Activated T-cell treated with anti-CD3 and anti-CD28 coated beads, Interleukin-2, amount 50 U/mL, for 72 hours (primary cell): ENCODE data around the gene UAP1L1. TPM values are rescaled to one million over a fixed set of nuclear protein-coding genes. Genes with fewer than 3 reads are reported as not detected.
A peak's percentile ranks its signal among the peaks of the same experiment; 100 is the strongest.

ENCODE experiments used
- ATAC-seq, 2 donors: fragments of 150-1000 bp; cut with Tn5 transposase; replicated peaks in 1 of 2; 2 replicates each; pipeline ENCODE4 v1.10.0; 2021; ENCODE audit warnings: moderate library complexity in 2 of 2, mild to moderate bottlenecking in 1 of 2
- DNase-seq, 2 donors: peaks; one replicate each; pipeline ENCODE4 v3.0.0; 2021 to 2022; ENCODE audit warnings: mixed read lengths in 1 of 2
- H3K27ac Mint-ChIP-seq: one replicate; pipeline ENCODE4 v1.8.0; 2022; ENCODE audit warnings: mild to moderate bottlenecking, moderate library complexity, mixed read lengths
- H3K27me3 Mint-ChIP-seq: one replicate; pipeline ENCODE4 v1.8.0; 2022; ENCODE audit warnings: low read depth, mixed read lengths
- H3K36me3 Mint-ChIP-seq, 2 donors: one replicate each; pipeline ENCODE4 v1.8.0; 2022; ENCODE audit warnings: mixed read lengths in 2 of 2, mild to moderate bottlenecking in 1 of 2; ENCODE audit not compliant: insufficient read depth in 2 of 2
- H3K4me1 Mint-ChIP-seq: one replicate; pipeline ENCODE4 v1.8.0; 2022; ENCODE audit warnings: low read depth, mixed read lengths
- H3K4me3 Mint-ChIP-seq, 2 donors: one replicate each; pipeline ENCODE4 v1.8.0; 2022; ENCODE audit warnings: mild to moderate bottlenecking in 2 of 2, mixed read lengths in 2 of 2, moderate library complexity in 2 of 2
- H3K9me3 Mint-ChIP-seq, 2 donors: one replicate each; pipeline ENCODE4 v1.8.0; 2022; ENCODE audit warnings: mixed read lengths in 2 of 2
- total RNA-seq, 2 donors: library from RNA; stranded (reverse); gene quantifications; one replicate each; pipeline ENCODE4 v1.2.3, GENCODE V29; 2022

Gene UAP1L1
- total RNA-seq, 2 donors from 2014 or later: 13.6 to 14.3 TPM

GRCh38 chr9:137128158-137128861 is 51.0 kb downstream of the UAP1L1 start:
- peak overlapping the region; percentile 92 to 97 for H3K4me3 Mint-ChIP-seq
- no peak for ATAC-seq
- peaks cover 0 to 2% of the 10 kb centered on the region in 2 donors for H3K36me3 Mint-ChIP-seq
- H3K27me3 Mint-ChIP-seq: no peaks in the 10 kb centered on the region
- no peaks in the 10 kb centered on the region for H3K9me3 Mint-ChIP-seq
- peaks cover 34% of the 10 kb centered on the region for H3K4me1 Mint-ChIP-seq
- H3K27ac Mint-ChIP-seq: peak overlapping the region; percentile 72
- peak; percentile 19 to 28 for DNase-seq

GRCh38 chr9:137128862-137129455 is 51.6 kb downstream of the UAP1L1 start:
- H3K36me3 Mint-ChIP-seq: peaks cover 0 to 2% of the 10 kb centered on the region in 2 donors
- H3K27me3 Mint-ChIP-seq: no peaks in the 10 kb centered on the region
- ATAC-seq: peak in 1 of 2 donors; percentile 1
- DNase-seq: peak; percentile 24 to 27
- peaks cover 30% of the 10 kb centered on the region for H3K4me1 Mint-ChIP-seq
- peak overlapping the region; percentile 72 for H3K27ac Mint-ChIP-seq
- peak overlapping the region; percentile 92 to 97 for H3K4me3 Mint-ChIP-seq
- H3K9me3 Mint-ChIP-seq: no peaks in the 10 kb centered on the region

- peak overlapping the region; percentile 92 to 97 for H3K4me3 Mint-ChIP-seq
- peak; percentile 97 to 98 for ATAC-seq
- H3K9me3 Mint-ChIP-seq: no peaks in the 10 kb centered on the region
Measured at GRCh38 chr9:137129456-137130175, 52.3 kb downstream of the UAP1L1 start.

GRCh38 chr9:137130176-137130755 is 52.9 kb downstream of the UAP1L1 start:
- DNase-seq: peak; percentile 18 to 23
- peak overlapping the region; percentile 33 for H3K27ac Mint-ChIP-seq
- H3K4me1 Mint-ChIP-seq: peaks cover 30% of the 10 kb centered on the region
- ATAC-seq: peak; percentile 20 to 24
- H3K27me3 Mint-ChIP-seq: peaks cover 7% of the 10 kb centered on the region
- peak overlapping the region; percentile 88 to 91 for H3K4me3 Mint-ChIP-seq
- no peaks in the 10 kb centered on the region for H3K9me3 Mint-ChIP-seq
- peaks cover 0 to 2% of the 10 kb centered on the region in 2 donors for H3K36me3 Mint-ChIP-seq

More at GRCh38 chr9:137129456-137130175, 52.3 kb downstream of the UAP1L1 start:
- Mint-ChIP-seq H3K27me3 (peaks cover 2% of the 10 kb centered on the region), H3K4me1 (peaks cover 30% of the 10 kb centered on the region), H3K27ac (no peak overlapping the region), H3K36me3 (peaks cover 0 to 2% of the 10 kb centered on the region in 2 donors)
- peak; percentile 93 to 94 for DNase-seq

Other genes with a start within 250 kb of the UAP1L1 start
- 1 to 10 TPM; 5.3 to 5.7 TPM for gene AJM1, start 235.0 kb upstream of the UAP1L1 start, total RNA-seq
- 100 to 1,000 TPM in 1 of 2 donors, 10 to 100 TPM in 1; 95.7 to 111 TPM for gene PHPT1, start 228.1 kb upstream of the UAP1L1 start, total RNA-seq
- 10 to 100 TPM; 11.7 to 14.8 TPM for gene MAMDC4, start 225.2 kb upstream of the UAP1L1 start, total RNA-seq
- gene EDF1, start 211.2 kb upstream of the UAP1L1 start, total RNA-seq: 100 to 1,000 TPM; 254 to 267 TPM
- gene TRAF2, start 191.0 kb upstream of the UAP1L1 start, total RNA-seq: 10 to 100 TPM; 53.5 to 73.3 TPM
- gene FBXW5, start 132.8 kb upstream of the UAP1L1 start, total RNA-seq: 10 to 100 TPM; 67.7 to 74.9 TPM
- 1 to 10 TPM; 2.6 to 3.4 TPM for gene C8G, start 132.3 kb upstream of the UAP1L1 start, total RNA-seq
- 1 to 10 TPM; 1.0 to 1.4 TPM for gene LCN12, start 125.2 kb upstream of the UAP1L1 start, total RNA-seq
- gene PTGDS, start 100.0 kb upstream of the UAP1L1 start, total RNA-seq: not detected
- not detected for gene LCNL1, start 94.5 kb upstream of the UAP1L1 start, total RNA-seq
- gene PAXX, start 85.1 kb upstream of the UAP1L1 start, total RNA-seq: 10 to 100 TPM; 51.8 to 56.9 TPM
- gene CLIC3, start 80.9 kb upstream of the UAP1L1 start, total RNA-seq: under 1 TPM; 0.43 to 0.65 TPM
- 10 to 100 TPM; 23.9 to 27.5 TPM for gene ABCA2, start 49.3 kb upstream of the UAP1L1 start, total RNA-seq
- gene FUT7, start 45.4 kb upstream of the UAP1L1 start, total RNA-seq: 1 to 10 TPM; 1.6 to 1.8 TPM
- gene NPDC1, start 31.3 kb upstream of the UAP1L1 start, total RNA-seq: 10 to 100 TPM; 27.2 to 28.7 TPM
- under 1 TPM; 0.28 to 0.48 TPM for gene ENTPD2, start 23.5 kb upstream of the UAP1L1 start, total RNA-seq
- 1 to 10 TPM; 6.6 to 8.4 TPM for gene SAPCD2, start 7.0 kb upstream of the UAP1L1 start, total RNA-seq
- 10 to 100 TPM; 40.3 to 45.8 TPM for gene MAN1B1, start 9.5 kb downstream of the UAP1L1 start, total RNA-seq
- 100 to 1,000 TPM; 155 to 158 TPM for gene DPP7, start 37.2 kb downstream of the UAP1L1 start, total RNA-seq
- gene GRIN1, start 61.6 kb downstream of the UAP1L1 start, total RNA-seq: 1 to 10 TPM in 1 of 2 donors, under 1 TPM in 1; 0.38 to 1.2 TPM
- not detected for gene LRRC26, start 92.5 kb downstream of the UAP1L1 start, total RNA-seq
- under 1 TPM; 0.50 to 0.74 TPM for gene TMEM210, start 94.5 kb downstream of the UAP1L1 start, total RNA-seq
- 10 to 100 TPM; 56.9 to 63.5 TPM for gene ANAPC2, start 111.0 kb downstream of the UAP1L1 start, total RNA-seq
- gene SSNA1, start 111.2 kb downstream of the UAP1L1 start, total RNA-seq: 10 to 100 TPM; 64.1 to 84.5 TPM
- gene TPRN, start 123.2 kb downstream of the UAP1L1 start, total RNA-seq: 10 to 100 TPM; 13.3 to 19.9 TPM
- gene TMEM203, start 128.1 kb downstream of the UAP1L1 start, total RNA-seq: 10 to 100 TPM; 27.4 to 33.3 TPM
- gene NDOR1, start 128.2 kb downstream of the UAP1L1 start, total RNA-seq: 10 to 100 TPM; 43.3 to 50.9 TPM
- 10 to 100 TPM in 1 of 2 donors, 1 to 10 TPM in 1; 6.6 to 10.3 TPM for gene RNF208, start 144.7 kb downstream of the UAP1L1 start, total RNA-seq
- 1 to 10 TPM; 1.0 to 2.0 TPM for gene CYSRT1, start 147.7 kb downstream of the UAP1L1 start, total RNA-seq
- under 1 TPM in 1 of 2 donors, not detected in 1; 0.14 TPM for gene RNF224, start 150.0 kb downstream of the UAP1L1 start, total RNA-seq
- under 1 TPM; 0.12 to 0.14 TPM for gene SLC34A3, start 153.4 kb downstream of the UAP1L1 start, total RNA-seq
- gene TUBB4B, start 163.8 kb downstream of the UAP1L1 start, total RNA-seq: 100 to 1,000 TPM; 122 to 128 TPM
- under 1 TPM in 1 of 2 donors, not detected in 1; 0.63 TPM for gene STPG3, start 173.8 kb downstream of the UAP1L1 start, total RNA-seq
- gene NELFB, start 177.8 kb downstream of the UAP1L1 start, total RNA-seq: 10 to 100 TPM; 53.1 to 56.6 TPM
- 1 to 10 TPM; 4.3 to 8.3 TPM for gene TOR4A, start 200.2 kb downstream of the UAP1L1 start, total RNA-seq
- 1 to 10 TPM; 1.6 to 2.0 TPM for gene NRARP, start 224.8 kb downstream of the UAP1L1 start, total RNA-seq